ENCODE results near the gene RPS13.
"Not testable (repeated sequence)": the region's sequence is repeated elsewhere in the genome, so short reads cannot be mapped to it uniquely, and the experiment has no call there.

The RPS13 gene

GRCh38 chr11:17077520-17078401 lies at the start of gene RPS13:
Gene RPS13 (minus strand): TSS chr11:17077667. CDS start chr11:17077641, 26 bp downstream.
- peak; percentile 99 for DNase-seq

DNA sequence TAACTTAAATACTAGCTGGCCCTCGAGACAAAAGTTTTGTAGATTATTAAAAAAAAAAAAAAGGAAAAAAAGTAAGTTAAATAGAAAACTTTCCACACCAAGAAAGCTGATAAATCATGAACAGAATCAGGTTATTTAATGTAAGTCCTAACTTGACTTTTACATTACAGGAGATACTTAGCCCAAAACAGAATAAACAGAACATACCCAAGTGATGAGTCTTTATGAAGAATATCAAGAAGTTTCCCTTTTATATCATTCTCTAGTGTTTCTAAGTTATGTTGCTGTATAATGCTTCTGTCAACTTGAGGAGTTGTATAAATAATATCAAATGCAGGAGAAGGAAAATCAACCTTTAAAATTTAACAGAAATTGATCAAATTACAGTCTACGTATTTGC lies 44.5 kb upstream of the RPS13 start:
- DNase-seq, result no peak

- DNase-seq, result no peak
These were observed 39.8 kb upstream of the RPS13 start for GRCh38 chr11:17117262-17117661.

GRCh38 chr11:17116117-17116516 lies 38.6 kb upstream of the RPS13 start:
- DNase-seq, result no peak

GRCh38 chr11:17107745-17108144 lies 30.3 kb upstream of the RPS13 start:
- not testable (repeated sequence) for DNase-seq

DNA sequence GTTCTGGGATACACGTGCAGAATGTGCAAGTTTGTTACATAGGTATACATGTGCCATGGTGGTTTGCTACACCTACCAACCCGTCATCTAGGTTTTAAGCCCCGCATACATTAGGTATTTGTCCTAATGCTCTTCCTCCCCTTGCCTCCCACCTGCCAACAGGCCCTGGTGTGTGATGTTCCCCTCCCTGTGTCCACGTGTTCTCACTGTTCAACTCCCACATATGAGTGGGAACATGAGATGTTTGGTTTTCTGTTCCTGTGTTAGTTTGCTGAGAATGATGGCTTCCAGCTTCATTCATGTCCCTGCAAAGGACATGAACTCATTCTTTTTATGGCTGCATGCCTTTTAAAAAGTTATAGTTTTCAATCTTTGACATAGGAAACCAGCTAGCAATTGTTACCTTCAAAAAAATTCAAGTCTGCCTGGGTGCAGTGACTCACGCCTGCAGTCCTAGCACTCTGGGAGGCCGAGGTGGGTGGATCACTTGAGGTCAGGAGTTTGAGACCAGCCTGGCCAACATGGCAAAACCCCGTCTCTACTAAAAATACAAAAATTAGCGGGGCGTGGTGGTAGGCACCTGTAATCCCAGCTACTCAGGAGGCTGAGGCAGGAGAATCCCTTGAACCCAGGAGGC lies 28.1 kb upstream of the RPS13 start:
- DNase-seq, result not testable (repeated sequence)

- DNase-seq, result no peak
These were observed 25.0 kb upstream of the RPS13 start for GRCh38 chr11:17102462-17102861.

DNA sequence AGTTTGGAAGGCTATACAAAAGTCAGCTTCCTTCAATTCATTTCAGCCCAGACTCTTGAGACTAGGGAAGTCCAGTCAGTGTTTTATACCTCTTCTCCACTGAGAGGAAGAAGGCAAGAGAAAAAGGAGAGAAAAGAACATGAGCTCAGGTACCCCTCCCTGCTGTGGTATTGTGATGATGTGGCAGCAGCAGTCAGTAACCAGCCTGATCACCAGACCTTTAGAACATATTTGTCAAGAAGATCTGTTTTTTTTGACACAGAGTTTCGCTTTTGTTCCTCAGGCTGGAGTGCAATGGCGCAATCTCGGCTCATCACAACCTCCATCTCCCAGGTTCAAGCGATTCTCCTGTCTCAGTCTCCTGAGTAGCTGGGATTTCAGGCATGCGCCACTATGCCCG lies 21.2 kb upstream of the RPS13 start:
- no peak for DNase-seq

- DNase-seq, result no peak
These were observed 20.6 kb upstream of the RPS13 start for GRCh38 chr11:17098038-17098437.

- not testable (repeated sequence) for DNase-seq
These were observed 8.5 kb upstream of the RPS13 start for GRCh38 chr11:17085976-17086375.

DNA sequence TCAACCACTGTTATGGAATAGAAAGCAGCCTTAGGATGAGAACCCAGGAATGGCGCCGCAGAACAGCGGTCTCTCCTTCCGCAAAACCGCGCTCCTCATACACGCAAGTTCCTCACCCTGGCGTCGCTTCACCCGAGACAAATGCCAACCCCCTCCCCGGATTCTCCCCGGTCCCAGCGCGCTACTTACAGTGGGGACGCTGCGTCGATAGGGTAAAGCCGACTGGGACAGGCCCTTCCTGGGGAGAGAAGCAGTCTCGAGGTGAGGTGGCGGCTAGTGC lies 287 bp downstream of the RPS13 start:
- DNase-seq, result no peak

DNA sequence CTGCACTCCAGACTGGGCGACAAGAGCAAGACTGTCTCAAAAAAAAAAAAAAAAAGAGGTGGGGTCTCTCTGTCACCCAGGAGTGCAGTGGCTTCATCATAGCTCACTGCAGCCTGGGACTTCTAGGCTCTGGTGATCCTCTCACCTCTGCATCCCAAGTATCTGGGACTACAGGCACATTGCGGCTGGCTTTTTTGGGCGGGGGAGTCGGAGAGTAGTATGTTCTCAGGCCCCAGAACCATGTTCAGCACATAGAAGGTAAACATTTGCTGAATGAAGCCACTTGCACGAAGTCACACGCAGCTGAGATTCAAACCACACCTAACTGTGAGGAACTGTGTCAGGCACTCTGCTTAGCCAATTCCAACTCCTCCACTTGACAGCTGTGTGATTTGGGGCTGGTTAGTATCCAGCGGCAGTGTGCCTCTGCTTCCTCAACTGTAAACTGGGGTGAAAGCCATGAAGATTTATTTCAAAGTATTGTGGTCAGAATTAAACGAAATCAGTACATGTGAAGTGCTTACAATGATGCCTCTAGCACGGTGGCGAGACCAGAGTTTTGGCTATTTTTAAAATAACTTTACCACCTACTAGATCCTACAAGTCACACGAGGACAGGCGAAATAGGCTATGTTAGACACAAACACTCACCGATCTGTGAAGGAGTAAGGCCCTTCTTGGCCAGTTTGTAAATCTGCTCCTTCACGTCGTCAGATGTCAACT lies 789 bp downstream of the RPS13 start:
- DNase-seq, result no peak

- no peak for DNase-seq
These were observed 2.0 kb downstream of the RPS13 start for GRCh38 chr11:17075506-17075905.

DNA sequence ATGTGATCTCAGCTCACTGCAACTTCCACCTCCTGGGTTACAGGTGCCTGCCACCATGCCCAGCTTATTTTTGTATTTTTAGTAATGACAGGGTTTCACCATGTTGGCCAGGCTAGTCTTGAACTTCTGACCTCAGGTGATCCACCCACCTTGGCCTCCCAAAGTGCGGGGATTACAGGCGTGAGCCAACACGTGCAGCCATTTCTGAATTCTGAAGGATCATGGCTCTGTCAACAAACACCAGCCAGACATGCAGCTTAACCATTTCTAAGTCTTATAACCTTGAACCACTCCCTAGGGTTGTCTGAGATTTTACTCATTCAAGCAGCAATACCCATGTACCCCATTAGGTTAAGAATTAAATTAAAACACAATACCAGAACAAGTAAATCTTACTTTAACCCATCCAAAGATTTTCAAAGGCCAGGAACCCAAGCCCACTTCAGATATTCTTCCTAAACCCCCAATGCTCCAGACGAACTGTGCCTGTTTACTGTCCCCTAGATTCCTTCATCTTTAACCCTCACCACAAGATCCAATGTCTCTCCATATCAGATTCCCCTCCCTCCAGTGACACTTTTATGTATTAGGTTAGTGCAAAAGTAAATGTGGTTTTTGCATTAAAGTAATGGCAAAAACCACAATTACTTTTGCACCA lies 4.0 kb downstream of the RPS13 start:
- no peak for DNase-seq

DNA sequence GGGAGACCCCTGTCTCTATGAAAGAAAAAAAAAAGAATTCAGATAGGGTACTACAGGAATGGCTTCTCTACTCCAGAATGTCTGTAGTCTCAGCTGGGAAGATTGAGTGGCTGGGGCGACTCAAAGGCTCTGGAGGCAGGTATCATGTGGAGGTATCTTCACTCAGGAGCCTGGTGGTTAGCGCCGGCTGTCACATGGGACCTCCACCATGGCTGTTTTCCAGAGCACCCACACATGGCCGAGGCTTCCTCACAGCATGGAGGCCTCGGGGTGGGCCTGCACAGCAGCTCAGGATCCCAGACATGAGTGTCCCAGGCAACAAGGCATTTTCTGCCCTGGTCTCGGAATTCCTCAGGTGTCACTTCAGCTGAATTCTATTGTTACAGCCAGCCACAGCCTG lies 10.1 kb downstream of the RPS13 start:
- no peak for DNase-seq

DNA sequence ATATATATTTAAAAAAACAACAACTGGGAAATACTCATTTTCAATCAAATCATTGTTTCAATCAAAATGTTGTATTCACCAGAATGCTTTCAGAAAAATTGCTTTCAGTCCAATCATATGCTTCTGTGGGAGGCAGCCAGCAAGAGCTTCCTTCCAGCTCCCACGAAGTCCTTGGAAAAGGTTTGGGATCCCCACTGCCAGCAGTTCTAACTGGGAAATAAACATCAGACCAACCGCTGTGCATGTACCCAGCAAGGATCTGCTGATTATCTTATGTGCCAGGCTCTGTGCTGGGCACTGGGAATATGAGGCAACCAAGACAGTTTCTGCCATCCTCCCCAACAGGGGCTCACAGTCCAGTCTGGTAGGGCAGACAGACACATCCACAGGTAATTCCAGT lies 10.8 kb downstream of the RPS13 start:
- DNase-seq, result no peak

- peak; percentile 45 for DNase-seq
These were observed 14.1 kb downstream of the RPS13 start for GRCh38 chr11:17063171-17064002.

DNA sequence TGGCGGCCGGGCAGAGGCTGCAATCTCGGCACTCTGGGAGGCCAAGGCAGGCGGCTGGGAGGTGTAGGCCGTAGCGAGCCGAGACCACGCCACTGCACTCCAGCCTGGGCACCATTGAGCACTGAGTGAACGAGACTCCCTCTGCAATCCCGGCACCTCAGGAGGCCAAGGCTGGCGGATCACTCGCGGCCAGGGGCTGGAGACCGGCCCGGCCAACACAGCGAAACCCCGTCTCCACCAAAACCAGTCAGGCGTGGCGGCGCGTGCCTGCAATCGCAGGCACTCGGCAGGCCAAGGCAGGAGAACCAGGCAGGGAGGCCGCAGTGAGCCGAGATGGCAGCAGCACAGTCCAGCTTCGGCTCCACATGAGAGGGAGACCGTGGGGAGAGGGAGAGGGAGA lies 26.3 kb downstream of the RPS13 start:
- not testable (repeated sequence) for DNase-seq

- DNase-seq, result not testable (repeated sequence)
These were observed 29.0 kb downstream of the RPS13 start for GRCh38 chr11:17048491-17048890.

DNA sequence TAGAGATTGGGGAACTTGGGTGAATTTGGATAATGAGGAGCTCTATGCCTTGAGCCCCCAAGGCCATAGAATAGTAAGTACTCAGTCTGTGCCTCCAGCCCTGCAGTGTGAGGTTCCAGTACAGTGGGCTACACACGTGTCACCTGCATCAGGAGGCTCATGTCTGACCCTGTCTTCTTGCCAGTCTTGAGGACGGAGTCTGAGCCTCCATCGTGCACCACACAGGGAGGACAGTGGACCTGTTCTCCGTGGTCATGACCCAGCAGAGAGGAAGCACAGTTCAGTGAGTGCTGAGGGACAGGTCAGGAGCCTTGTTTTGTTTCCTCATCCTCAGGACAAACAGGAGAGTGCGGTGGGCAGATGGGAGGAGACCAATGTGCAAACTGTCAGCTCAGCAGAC lies 30.8 kb downstream of the RPS13 start:
- DNase-seq, result no peak

DNA sequence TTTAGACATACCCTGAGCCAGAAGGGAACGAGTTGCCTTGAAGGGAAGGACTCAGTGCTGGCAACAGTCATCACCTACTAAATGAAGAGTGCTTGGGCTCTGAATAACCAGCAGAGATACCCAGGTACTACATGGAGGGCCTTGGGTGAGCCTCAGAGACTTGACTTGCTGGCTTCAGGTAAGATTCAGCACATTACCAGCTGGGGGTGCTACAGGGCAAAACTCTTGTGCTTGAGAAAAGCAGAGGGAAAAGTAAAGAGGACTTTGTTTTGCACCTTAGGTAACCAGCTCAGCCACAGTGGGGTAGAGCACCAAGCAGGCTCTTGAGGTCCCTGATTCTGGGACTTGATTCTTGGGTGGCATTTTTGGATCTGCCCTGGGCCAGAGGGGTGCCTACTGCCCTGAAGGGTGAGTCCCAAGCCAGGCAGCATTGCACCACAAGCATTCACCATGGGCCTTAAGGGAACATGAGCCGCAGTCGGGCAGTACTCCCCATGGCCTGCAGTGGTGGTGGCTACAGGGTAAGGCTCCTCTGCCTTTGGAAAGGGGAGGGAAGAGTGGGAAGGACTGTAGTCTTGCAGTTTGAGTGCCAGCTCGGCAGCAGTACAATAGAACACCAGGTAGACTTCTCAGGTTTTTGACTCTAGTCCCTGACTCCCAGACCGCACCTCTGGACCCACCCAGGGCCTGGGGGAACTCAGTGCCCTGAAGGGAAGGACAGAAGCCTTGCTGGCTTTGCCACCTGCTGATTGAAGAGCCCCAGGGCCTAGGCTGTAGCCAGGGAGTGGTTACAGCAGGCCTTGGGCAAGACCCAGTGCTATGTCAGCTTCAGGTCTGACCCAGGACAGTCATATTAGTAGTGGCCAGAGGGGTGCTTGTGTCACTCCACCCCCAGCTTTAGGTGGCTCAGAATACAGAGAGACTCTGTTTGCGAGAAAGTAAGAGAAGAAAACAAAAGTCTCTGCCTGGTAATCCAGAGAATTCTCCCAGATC lies 40.5 kb downstream of the RPS13 start:
- no peak for DNase-seq

Measured in NCI-H1092 treated with DMSO at 0.1 percent for 48 hours (cell line).